MM.1S (cell line): ENCODE results near the gene NRM.

Source experiments
- DNase-seq: peaks from one replicate; pipeline ENCODE4 v3.0.0-alpha.2; 2015
- H2AFZ ChIP-seq: fragments of 300-600 bp; sonication (generic); 2 replicates; pipeline ENCODE4 v1.6.0; 2016; ENCODE audit warnings: antibody characterized with exemption, low read length
- H3F3A ChIP-seq: fragments of 300-600 bp; sonication (generic); 2 replicates; pipeline ENCODE4 v1.6.1; 2016; ENCODE audit warnings: mild to moderate bottlenecking, antibody characterized with exemption, low read length, moderate library complexity, mixed read lengths; ENCODE audit not compliant: insufficient read depth
- H3K27ac ChIP-seq: fragments of 300-600 bp; sonication (generic); 2 replicates; pipeline ENCODE4 v1.5.1; 2016; ENCODE audit warnings: mild to moderate bottlenecking, low read length
- H3K27me3 ChIP-seq: fragments of 300-600 bp; sonication (generic); replicated peaks from 2 replicates; pipeline ENCODE4 v1.6.0; 2016; ENCODE audit warnings: low read length; ENCODE audit not compliant: insufficient read depth
- H3K36me3 ChIP-seq: fragments of 300-600 bp; sonication (generic); replicated peaks from 2 replicates; pipeline ENCODE4 v1.6.1; 2016; ENCODE audit warnings: mild to moderate bottlenecking, low read length, mixed read lengths; ENCODE audit not compliant: insufficient read depth
- H3K4me1 ChIP-seq: fragments of 300-600 bp; sonication (generic); 2 replicates; pipeline ENCODE4 v1.6.1; 2016; ENCODE audit warnings: low read length, mixed read lengths
- H3K4me2 ChIP-seq: fragments of 300-600 bp; sonication (generic); 2 replicates; pipeline ENCODE4 v1.6.0; 2016; ENCODE audit warnings: low read depth, low read length
- H3K4me3 ChIP-seq: fragments of 300-600 bp; sonication (generic); 2 replicates; pipeline ENCODE4 v1.5.1; 2016; ENCODE audit warnings: low read length, mixed read lengths
- H3K79me2 ChIP-seq: fragments of 300-600 bp; sonication (generic); 2 replicates; pipeline ENCODE4 v1.6.1; 2016; ENCODE audit warnings: mixed run types, low read length, mixed read lengths
- H3K9ac ChIP-seq: fragments of 300-600 bp; sonication (generic); 2 replicates; pipeline ENCODE4 v1.6.1; 2016; ENCODE audit warnings: low read length, mixed read lengths
- H3K9me2 ChIP-seq: fragments of 300-600 bp; sonication (generic); replicated peaks from 2 replicates; pipeline ENCODE4 v1.6.1; 2016; ENCODE audit warnings: mild to moderate bottlenecking, low read length, mixed read lengths; ENCODE audit not compliant: insufficient read depth
- H3K9me3 ChIP-seq: fragments of 300-600 bp; sonication (generic); replicated peaks from 2 replicates; pipeline ENCODE4 v1.6.1; 2016; ENCODE audit warnings: mild to moderate bottlenecking, low read length, mixed read lengths; ENCODE audit not compliant: insufficient read depth
- H4K20me1 ChIP-seq: fragments of 300-600 bp; sonication (generic); 2 replicates; pipeline ENCODE4 v1.6.1; 2016; ENCODE audit warnings: mild to moderate bottlenecking, low read length, moderate library complexity, mixed read lengths; ENCODE audit not compliant: insufficient read depth
- CTCF ChIP-seq: fragments of 300-600 bp; sonication (generic); IDR thresholded peaks from 2 replicates; pipeline ENCODE4 v1.5.1; 2016; ENCODE audit warnings: antibody characterized with exemption, low read length, mixed read lengths
- EZH2 ChIP-seq: fragments of 300-600 bp; sonication (generic); optimal IDR thresholded peaks from 2 replicates; pipeline ENCODE3; 2017; ENCODE audit warnings: low read depth, mild to moderate bottlenecking, antibody characterized with exemption, low read length, mixed read lengths
- EZH2phosphoT487 ChIP-seq: fragments of 300-600 bp; sonication (generic); IDR thresholded peaks from 2 replicates; pipeline ENCODE4 v1.6.1; 2018; ENCODE audit warnings: antibody characterized with exemption, low read length

The NRM gene

GRCh38 chr6:30686009-30686907, 4.5 kb downstream of the NRM start, which contains the start of gene PPP1R18:
Gene PPP1R18, minus strand, starts transcription at chr6:30686645. Its CDS starts 627 bp downstream, at chr6:30686018.
- Histone ChIP-seq H3K27me3 (no peaks in the 10 kb centered on the region), H3K9ac (peak within 1 kb of the TSS; percentile 56), H3K79me2 (peaks cover 62% of the 10 kb centered on the region), H3F3A (peaks cover 52% of the 10 kb centered on the region), H2AFZ (peak within 1 kb of the TSS; percentile 60), H3K36me3 (no peaks in the 10 kb centered on the region), H3K4me3 (peak within 1 kb of the TSS; percentile 87), H3K27ac (peak within 1 kb of the TSS; percentile 69; the same call in 1 of the 2 replicates), H4K20me1 (no peaks in the 10 kb centered on the region), H3K9me2 (no peaks in the 10 kb centered on the region), H3K4me2 (peak within 1 kb of the TSS; percentile 91), H3K9me3 (no peaks in the 10 kb centered on the region), H3K4me1 (peaks cover 30% of the 10 kb centered on the region)
- peak; percentile 78 for DNase-seq
- TF ChIP-seq EZH2phosphoT487 (no peak), CTCF (no peak), EZH2 (no peak)

GRCh38 chr6:30685157-30686008, 5.4 kb downstream of the NRM start:
- peaks cover 52% of the 10 kb centered on the region for H3F3A ChIP-seq
- H2AFZ ChIP-seq = 0 out of 2 replicates have a peak overlapping the region, but pooled peaks have one; percentile 46
- H3K36me3 ChIP-seq = no peaks in the 10 kb centered on the region
- H3K79me2 ChIP-seq = peaks cover 71% of the 10 kb centered on the region
- H3K27me3 ChIP-seq = no peaks in the 10 kb centered on the region
- TF ChIP-seq EZH2 (no peak), CTCF (peak; percentile 29), EZH2phosphoT487 (no peak)
- H3K9me2 ChIP-seq = no peaks in the 10 kb centered on the region
- no peaks in the 10 kb centered on the region for H3K9me3 ChIP-seq
- peak overlapping the region; percentile 91 for H3K4me2 ChIP-seq
- peak overlapping the region; percentile 87 for H3K4me3 ChIP-seq
- peak; percentile 37 for DNase-seq
- no peaks in the 10 kb centered on the region for H4K20me1 ChIP-seq
- H3K9ac ChIP-seq = peak overlapping the region; percentile 56; the same call in 1 of the 2 replicates
- H3K27ac ChIP-seq = peak overlapping the region; percentile 69; the same call in 1 of the 2 replicates
- peaks cover 29% of the 10 kb centered on the region for H3K4me1 ChIP-seq

GRCh38 chr6:30684386-30685156, 6.2 kb downstream of the NRM start:
- Histone ChIP-seq H3K4me2 (peak overlapping the region; percentile 91), H3K9me3 (no peaks in the 10 kb centered on the region), H3K9ac (peak overlapping the region; percentile 56; the same call in 1 of the 2 replicates), H3K79me2 (peaks cover 72% of the 10 kb centered on the region), H3K27me3 (no peaks in the 10 kb centered on the region), H3K4me1 (peaks cover 30% of the 10 kb centered on the region), H2AFZ (no peak overlapping the region), H3K4me3 (peak overlapping the region; percentile 87), H3K9me2 (no peaks in the 10 kb centered on the region), H3K36me3 (no peaks in the 10 kb centered on the region), H3K27ac (peak overlapping the region; percentile 80; the same call in 1 of the 2 replicates), H3F3A (peaks cover 53% of the 10 kb centered on the region), H4K20me1 (no peaks in the 10 kb centered on the region)
- peak; percentile 40 for DNase-seq
- TF ChIP-seq CTCF (no peak), EZH2phosphoT487 (no peak)
